Peyer's patch (tissue), 4 donors: ENCODE measurements around the gene OR51D1. TPM values are rescaled to one million over a fixed set of nuclear protein-coding genes. Genes with fewer than 3 reads are reported as not detected.
A peak's percentile ranks its signal among the peaks of the same experiment; 100 is the strongest.

Source experiments
- DNase-seq, 3 donors: peaks; one replicate each; pipeline ENCODE4 v3.0.0-alpha.2; 2017 to 2019
- H3K27ac ChIP-seq, 4 donors: fragments of 200-600 bp; sonication (generic); one replicate each; pipeline ENCODE4 v1.5.1; 2016 to 2019
- H3K27me3 ChIP-seq, 2 donors: fragments of 200-600 bp; sonication (generic); one replicate each; pipeline ENCODE4 v1.5.1; 2019
- H3K36me3 ChIP-seq, 3 donors: fragments of 200-600 bp; sonication (generic); one replicate each; pipeline ENCODE4 v1.5.1; 2016 to 2019
- H3K4me1 ChIP-seq, 4 donors: fragments of 200-600 bp; sonication (generic); one replicate each; pipeline ENCODE4 v1.5.1; 2016 to 2019
- H3K4me3 ChIP-seq, 4 donors: fragments of 200-600 bp; sonication (generic); 1 replicate in 3 of 4; 2 replicates in 1 of 4; pipeline ENCODE4 v1.5.1; 2016 to 2019; ENCODE audit warnings: mild to moderate bottlenecking in 1 of 4
- H3K9me3 ChIP-seq, 4 donors: fragments of 200-600 bp; sonication (generic); one replicate each; pipeline ENCODE4 v1.5.1; 2016 to 2019; ENCODE audit warnings: mild to moderate bottlenecking in 1 of 4
- CTCF ChIP-seq, 6 experiments: fragments of 450-650 bp in 4 of 6; fragments of 200-600 bp in 2 of 6; sonication (generic) in 1 of 6; IDR thresholded peaks; one replicate each; pipeline ENCODE4 v1.5.1; 2017 to 2019; ENCODE audit warnings: antibody characterized with exemption in 6 of 6, mild to moderate bottlenecking in 3 of 6, moderate library complexity in 1 of 6
- POLR2A ChIP-seq, 2 donors: fragments of 450-650 bp; IDR thresholded peaks; one replicate each; pipeline ENCODE4 v1.5.1; 2017; ENCODE audit warnings: antibody characterized with exemption in 2 of 2, mild to moderate bottlenecking in 2 of 2, moderate library complexity in 2 of 2
- total RNA-seq, 4 donors: library from RNA; depleted of rRNA; stranded (reverse); fragments of >200 nt; gene quantifications; one replicate each; pipeline ENCODE4 v1.1.0, GENCODE V29; 2016

OR51D1 gene
- total RNA-seq, 4 donors from 2014 or later, result not detected

- TF ChIP-seq CTCF (IDR thresholded peaks at IDR 0.05) (no peak), POLR2A (IDR thresholded peaks at IDR 0.05) (no peak)
- no peaks in the 10 kb centered on the region for H3K4me1 ChIP-seq
- no peak overlapping the region for H3K27ac ChIP-seq
- H3K4me3 ChIP-seq, result no peak overlapping the region
- H3K9me3 ChIP-seq, result no peaks in the 10 kb centered on the region
- no peaks in the 10 kb centered on the region for H3K36me3 ChIP-seq
- no peak for DNase-seq
- no peaks in the 10 kb centered on the region for H3K27me3 ChIP-seq
Measured at GRCh38 chr11:4641501-4641900, 4.2 kb downstream of the OR51D1 start.

- DNase-seq, result no peak
- Histone ChIP-seq H3K27me3 (no peaks in the 10 kb centered on the region), H3K9me3 (no peaks in the 10 kb centered on the region), H3K4me1 (no peaks in the 10 kb centered on the region), H3K27ac (no peak overlapping the region), H3K36me3 (no peaks in the 10 kb centered on the region), H3K4me3 (no peak overlapping the region)
- no peak for TF ChIP-seq CTCF (IDR thresholded peaks at IDR 0.05)
- TF ChIP-seq POLR2A (IDR thresholded peaks at IDR 0.05), result no peak
Measured at GRCh38 chr11:4642043-4642442, 4.8 kb downstream of the OR51D1 start.

- H3K4me1 ChIP-seq, result no peaks in the 10 kb centered on the region
- H3K36me3 ChIP-seq, result no peaks in the 10 kb centered on the region
- H3K4me3 ChIP-seq, result no peak overlapping the region
- H3K27me3 ChIP-seq, result no peaks in the 10 kb centered on the region
- H3K27ac ChIP-seq, result no peak overlapping the region
- H3K9me3 ChIP-seq, result no peaks in the 10 kb centered on the region
- TF ChIP-seq CTCF (IDR thresholded peaks at IDR 0.05) (no peak), POLR2A (IDR thresholded peaks at IDR 0.05) (no peak)
- no peak for DNase-seq
Measured at GRCh38 chr11:4643076-4643475, 5.8 kb downstream of the OR51D1 start.

- H3K4me1 ChIP-seq, result no peaks in the 10 kb centered on the region
- no peaks in the 10 kb centered on the region for H3K27me3 ChIP-seq
- no peak for DNase-seq
- no peak within 1 kb of the TSS for H3K27ac ChIP-seq
- no peak within 1 kb of the TSS for H3K4me3 ChIP-seq
- no peaks in the 10 kb centered on the region for H3K36me3 ChIP-seq
- TF ChIP-seq POLR2A (IDR thresholded peaks at IDR 0.05), result no peak
- no peak for TF ChIP-seq CTCF (IDR thresholded peaks at IDR 0.05)
- H3K9me3 ChIP-seq, result no peaks in the 10 kb centered on the region
Measured at GRCh38 chr11:4643682-4644081, 6.4 kb downstream of the OR51D1 start, which contains the start of gene OR51E1. OR51E1 (plus strand) TSS chr11:4643982; CDS start chr11:4652527, 8,545 bp downstream.

GRCh38 chr11:4644233-4644632 lies 7.0 kb downstream of the OR51D1 start:
- no peaks in the 10 kb centered on the region for H3K36me3 ChIP-seq
- no peak for TF ChIP-seq POLR2A (IDR thresholded peaks at IDR 0.05)
- no peak for TF ChIP-seq CTCF (IDR thresholded peaks at IDR 0.05)
- no peaks in the 10 kb centered on the region for H3K4me1 ChIP-seq
- no peak for DNase-seq
- H3K9me3 ChIP-seq, result no peaks in the 10 kb centered on the region
- H3K27me3 ChIP-seq, result no peaks in the 10 kb centered on the region
- H3K27ac ChIP-seq, result no peak overlapping the region
- no peak overlapping the region for H3K4me3 ChIP-seq

GRCh38 chr11:4645974-4646373 lies 8.7 kb downstream of the OR51D1 start:
- Histone ChIP-seq H3K4me1 (no peaks in the 10 kb centered on the region), H3K36me3 (no peaks in the 10 kb centered on the region), H3K4me3 (no peak overlapping the region), H3K27me3 (no peaks in the 10 kb centered on the region), H3K27ac (peak overlapping the region in 1 of 4 donors; percentile 17), H3K9me3 (no peaks in the 10 kb centered on the region)
- DNase-seq, result no peak
- TF ChIP-seq CTCF (IDR thresholded peaks at IDR 0.05), result no peak
- TF ChIP-seq POLR2A (IDR thresholded peaks at IDR 0.05), result no peak
